ENCODE data around the gene ENTPD2.
A peak's percentile ranks its signal among the peaks of the same experiment; 100 is the strongest.

The ENTPD2 gene

DNA sequence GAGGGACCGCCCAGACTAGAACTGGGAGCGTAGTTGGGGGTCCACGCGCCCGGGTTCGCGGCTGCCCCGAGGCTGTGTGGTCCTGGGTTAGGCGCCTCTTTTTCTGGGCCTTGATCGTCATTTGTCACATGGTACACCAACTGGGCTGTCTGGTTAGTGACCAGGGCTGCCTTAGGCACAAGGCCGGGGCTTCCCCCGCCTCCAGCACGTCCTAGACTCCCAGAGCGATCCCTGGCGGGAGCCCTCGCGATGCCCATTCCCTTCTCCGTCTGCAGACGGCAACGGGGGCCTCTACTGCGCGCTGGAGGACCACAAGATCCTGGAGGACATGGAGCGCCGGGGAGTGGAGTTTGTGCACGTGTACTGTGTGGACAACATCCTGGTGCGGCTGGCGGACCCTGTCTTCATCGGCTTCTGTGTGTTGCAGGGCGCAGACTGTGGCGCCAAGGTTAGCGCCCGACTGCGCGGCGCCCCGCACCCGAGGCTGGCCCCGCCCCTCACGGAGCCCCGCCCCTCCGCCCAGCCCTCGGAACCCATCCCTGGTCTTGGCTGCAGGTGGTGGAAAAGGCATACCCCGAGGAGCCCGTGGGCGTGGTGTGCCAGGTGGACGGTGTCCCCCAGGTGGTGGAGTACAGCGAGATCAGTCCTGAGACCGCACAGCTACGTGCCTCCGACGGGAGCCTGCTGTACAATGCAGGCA lies 25.0 kb upstream of the ENTPD2 start:
- DNase-seq: peak; percentile 6

GRCh38 chr9:137077758-137078693 lies 24.2 kb upstream of the ENTPD2 start:
- no peak for DNase-seq

- no peak for DNase-seq
These were observed 23.3 kb upstream of the ENTPD2 start, which contains the start of gene UAP1L1 for GRCh38 chr9:137077010-137077747. UAP1L1 (plus strand) TSS chr9:137077517; CDS start chr9:137077533, 16 bp downstream.

GRCh38 chr9:137076636-137077009 lies 22.8 kb upstream of the ENTPD2 start:
- DNase-seq: no peak

GRCh38 chr9:137075275-137075775 lies 21.5 kb upstream of the ENTPD2 start:
- DNase-seq: no peak

- DNase-seq: no peak
These were observed 20.9 kb upstream of the ENTPD2 start for GRCh38 chr9:137074657-137075274.

GRCh38 chr9:137073992-137074399 lies 20.1 kb upstream of the ENTPD2 start:
- no peak for DNase-seq

DNA sequence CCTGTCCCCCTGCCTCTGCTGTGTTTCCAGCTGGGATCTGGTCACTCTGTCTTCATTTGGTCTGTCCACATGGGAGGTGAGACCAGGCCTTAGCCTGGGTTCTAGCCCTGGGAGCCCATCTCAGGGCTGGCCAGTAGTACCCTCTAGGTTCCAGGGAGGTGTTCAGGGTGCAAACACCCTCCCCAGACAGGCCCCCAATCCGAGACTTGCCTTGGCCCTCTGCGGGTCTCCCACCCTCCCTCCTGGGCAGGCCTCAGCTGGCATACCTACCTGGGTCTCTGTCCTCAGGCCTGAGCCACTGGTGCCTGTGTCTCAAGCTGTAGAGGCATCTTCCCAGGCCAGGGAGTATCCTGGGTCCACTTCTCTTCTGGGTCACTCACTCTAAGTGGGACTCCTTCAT lies 17.4 kb upstream of the ENTPD2 start:
- DNase-seq: no peak

DNA sequence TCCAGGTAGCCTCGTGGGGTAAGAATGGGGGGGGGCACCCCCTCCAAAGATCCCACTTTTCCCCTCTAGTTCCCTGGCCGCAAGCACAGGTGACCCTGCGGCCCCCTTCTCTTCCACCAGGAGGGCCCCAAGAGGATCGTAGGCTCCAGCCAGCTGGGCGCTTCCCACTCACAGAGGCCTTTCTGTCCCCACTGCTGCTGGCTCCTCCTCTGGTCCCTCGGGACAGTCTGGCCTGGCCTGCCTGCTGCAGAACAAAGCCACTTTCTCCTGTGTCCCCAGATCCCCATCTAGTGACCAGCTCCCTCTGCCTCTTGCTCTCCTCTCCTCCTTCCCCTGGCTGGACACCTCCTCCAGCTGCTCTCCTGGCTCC lies 17.0 kb upstream of the ENTPD2 start:
- DNase-seq: no peak

DNA sequence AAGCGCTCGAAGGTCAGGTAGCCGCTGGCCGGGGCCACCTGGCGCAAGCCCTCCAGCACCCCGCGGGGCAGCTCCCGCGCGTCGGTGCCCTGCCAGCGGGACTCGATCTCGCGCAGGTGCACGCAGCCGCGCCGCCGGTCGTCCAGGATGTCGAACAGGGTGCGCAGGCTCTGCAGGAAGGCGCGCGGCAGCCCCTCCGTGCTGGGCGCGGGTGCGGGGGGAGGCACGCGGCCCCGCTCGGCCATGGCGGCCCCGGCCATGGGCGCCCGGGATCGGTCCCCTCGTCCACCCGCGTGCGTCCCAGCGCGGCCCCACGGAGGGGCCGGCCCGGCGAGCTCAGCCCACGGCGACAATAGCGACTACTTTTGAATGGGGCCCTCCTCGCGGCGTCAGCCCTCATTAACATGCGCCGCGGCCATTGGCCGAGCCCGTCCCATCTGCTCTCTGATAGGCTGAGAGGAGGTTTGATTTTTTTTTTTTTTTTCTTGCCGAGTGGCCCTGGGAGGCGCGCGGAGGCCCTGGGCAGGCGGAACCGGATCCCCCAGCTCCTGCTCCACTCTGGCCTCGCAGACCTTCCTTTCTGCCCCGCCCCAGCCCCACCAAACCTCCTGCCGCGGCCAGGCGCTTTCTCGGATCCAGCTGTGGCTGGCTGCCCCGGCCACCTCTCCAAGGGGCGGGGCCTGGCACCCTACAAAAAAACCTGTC lies 16.5 kb upstream of the ENTPD2 start, which contains the start of gene SAPCD2:
Gene SAPCD2 (minus strand): TSS at position 357 of the 705 bp plus-strand sequence. CDS start 97 bp downstream, at position 260.
- peak; percentile 22 for DNase-seq

DNA sequence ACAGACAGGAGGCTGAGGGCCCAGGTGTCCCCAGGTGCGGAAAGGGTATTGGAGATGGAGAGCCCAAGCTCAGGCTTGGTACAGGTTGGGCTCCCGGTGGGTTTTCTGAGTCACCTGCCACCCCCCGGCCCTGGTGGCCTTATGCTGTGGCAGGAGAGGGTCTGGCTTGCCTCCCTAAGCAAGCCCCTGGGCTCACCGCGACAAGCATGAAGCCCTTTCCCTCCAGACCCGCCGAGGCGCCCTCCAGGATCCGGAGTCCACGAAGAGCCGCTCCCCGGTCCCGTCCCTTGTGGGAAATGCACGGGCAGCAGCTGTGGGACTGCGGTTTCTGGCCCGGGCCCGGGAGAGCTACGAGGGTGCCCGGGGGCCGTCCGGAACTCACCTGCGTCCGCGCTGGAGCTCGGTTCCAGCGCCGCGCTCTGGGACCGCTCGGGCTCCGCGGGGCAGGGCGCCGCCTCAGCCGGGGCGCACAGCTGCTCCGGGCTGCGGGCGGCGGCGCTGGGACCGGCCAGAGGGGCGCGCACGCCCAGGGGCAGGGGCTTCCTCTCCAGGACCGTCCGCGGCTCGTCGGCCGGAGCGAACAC lies 15.7 kb upstream of the ENTPD2 start:
- no peak for DNase-seq

DNA sequence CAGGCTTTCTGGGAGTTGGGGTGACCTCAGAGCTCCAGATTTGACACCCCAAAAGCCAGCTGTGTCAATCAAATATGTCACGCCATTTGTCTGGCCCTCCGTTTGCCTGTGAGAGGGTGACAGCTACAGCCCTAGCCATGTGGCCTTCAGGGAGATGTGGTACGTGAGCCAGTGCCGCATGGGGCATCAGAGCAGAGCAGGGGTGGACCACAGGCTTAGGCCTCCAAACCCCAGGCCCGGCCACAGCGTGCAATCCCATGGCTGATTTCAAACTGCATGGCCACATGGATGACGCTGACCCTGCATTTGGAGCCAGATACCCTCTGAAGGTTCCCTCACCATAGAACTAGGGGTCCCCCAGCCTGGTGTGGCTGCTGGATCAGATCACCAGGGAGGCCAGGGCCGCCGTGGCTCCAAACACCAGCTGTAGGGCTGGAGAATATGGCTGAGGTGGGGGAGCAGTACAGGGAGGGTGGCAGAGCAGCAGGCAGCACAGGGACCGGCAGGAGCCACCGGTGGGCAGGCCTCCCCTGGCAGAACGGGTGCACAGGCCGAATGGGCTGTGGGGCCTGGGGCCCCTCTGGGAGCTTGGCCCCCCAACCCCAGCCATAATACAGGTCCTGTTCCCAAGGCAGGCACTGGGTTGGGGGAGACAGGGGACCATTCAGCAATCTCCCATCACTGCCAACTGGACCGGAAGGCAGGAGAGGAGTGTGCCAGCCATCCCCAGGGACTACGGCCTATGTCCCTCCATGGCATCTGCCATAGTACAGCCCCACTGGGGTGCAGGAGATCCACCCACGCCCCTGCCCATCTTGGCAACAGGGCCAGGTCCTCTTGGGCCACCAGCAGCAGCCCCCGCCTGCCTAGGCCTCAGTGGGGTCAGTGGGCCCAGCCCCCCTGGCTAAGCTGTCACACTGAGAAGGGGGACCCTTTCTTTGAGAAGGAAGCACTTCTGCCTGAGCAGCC lies 15.0 kb upstream of the ENTPD2 start:
- no peak for DNase-seq

DNA sequence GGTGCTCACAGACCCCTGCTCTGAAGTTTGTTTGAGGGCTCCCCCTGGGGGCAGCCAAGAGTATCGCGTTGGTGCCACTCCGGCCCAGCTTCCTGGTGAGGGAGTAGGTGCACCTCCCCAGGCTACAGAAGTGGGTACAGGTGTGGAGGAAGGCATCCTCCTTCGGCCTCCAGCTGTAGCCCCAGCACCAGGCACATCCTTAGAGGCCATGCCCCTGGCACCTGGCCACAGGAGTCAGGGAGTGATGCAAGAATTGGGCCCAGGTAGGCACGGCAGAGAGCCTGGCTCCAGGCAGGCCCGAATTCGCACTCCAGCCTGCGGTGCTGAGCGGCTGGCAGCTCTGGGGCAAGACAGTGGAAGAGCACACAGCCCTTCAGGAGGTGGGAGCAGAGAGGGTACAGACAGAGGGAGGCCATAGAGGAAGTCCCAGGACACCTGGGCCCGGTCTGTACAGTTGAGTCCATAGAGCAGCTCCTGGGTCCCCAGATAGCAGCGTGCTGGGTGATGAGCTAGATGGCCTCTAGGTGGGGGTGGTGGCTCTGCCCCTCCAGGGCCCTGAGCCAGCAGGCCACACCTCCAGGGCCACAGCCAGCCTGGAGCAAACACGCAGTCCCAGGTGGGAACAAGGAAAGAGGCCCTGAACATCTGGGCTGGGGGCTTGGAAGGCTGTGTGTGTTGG lies 14.1 kb upstream of the ENTPD2 start:
- peak; percentile 6 for DNase-seq

DNA sequence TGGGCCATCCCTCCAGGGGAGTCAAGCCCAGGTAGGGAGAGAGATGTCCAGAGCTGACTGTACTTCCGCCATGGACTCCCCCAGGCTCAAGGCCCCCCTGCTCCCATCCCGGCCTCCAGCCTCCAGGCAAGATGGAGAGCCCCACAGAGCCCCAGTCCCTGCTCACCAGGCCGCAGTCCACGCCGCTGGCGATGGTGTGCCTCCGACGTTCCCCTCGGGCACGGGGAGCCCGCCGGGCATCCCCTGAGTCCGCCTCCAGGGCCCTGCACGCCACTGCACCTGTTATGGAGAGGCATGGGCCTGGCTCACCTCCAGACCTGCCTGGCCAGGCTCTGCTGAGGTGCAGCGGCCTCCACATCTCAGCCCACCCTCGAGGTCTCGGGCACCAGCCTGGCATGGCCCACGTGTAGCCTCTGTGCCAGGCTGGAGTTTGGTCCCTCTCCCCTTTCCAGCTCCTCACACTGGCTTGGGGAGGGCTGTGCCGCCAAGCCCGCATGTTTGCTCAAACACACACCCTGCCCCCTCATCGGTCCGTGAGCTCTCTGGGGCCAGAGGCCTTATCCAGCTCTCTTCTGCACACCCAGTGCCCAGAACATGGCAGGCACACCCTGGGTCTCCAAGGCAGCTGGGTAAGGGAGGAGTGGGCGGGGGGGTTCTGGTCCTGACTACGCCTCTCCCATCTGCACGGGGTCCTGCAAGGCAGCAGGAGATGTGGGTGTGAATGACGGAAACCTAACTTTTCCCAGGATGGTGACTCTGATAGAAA lies 12.4 kb upstream of the ENTPD2 start:
- no peak for DNase-seq

DNA sequence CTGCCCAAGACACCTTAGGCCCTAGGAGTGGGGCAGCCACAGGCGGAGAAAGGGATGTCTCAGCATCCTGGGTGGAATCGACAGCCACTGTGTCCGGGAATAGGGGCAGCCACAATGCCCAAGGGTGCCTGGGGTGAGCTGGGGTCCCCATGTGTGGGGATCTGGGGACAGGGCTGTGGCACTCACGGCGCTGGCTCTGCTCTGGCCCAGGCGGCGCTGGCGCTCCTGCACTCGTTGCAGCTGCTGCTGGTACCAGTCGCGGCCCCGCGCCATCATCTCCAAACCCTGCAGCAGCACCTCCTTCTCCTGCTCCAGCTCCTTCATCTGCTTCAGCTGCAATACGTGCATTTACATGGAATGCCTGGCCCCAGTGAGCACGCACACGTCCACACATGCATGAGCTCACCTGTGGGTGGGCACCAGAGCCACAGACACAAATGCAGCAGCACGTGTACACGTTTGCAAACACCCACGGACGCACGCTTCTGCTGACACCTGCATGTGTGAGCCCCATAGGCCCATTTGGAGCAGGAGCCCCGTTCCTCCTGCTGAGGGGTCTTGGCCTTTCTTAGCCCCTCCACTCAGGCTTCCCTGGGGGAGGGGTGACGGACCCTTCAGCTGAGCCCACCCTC lies 11.6 kb upstream of the ENTPD2 start:
- DNase-seq: no peak

DNA sequence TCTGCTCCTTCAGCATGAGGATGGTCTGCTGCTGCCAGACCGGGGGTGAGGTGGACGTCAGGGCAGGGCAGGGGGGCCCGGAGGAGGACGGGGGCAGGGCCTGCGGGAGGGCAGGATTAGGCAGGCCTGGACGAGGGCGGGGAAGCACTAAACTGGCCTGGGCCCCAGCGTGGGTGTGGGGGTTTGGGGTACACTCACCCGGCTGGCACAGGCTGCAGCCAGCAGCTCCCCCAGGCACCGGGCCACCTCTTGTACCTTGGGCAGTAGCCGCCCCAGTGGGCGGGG lies 11.0 kb upstream of the ENTPD2 start:
- DNase-seq: no peak

GRCh38 chr9:137064027-137064879 lies 10.4 kb upstream of the ENTPD2 start:
- DNase-seq: no peak

Measured in NCI-H187 treated with DMSO at 0.1 percent for 48 hours (cell line).